Measurements from ENCODE around the gene AMMECR1. TPM values are rescaled to one million over a fixed set of nuclear protein-coding genes. Genes with fewer than 3 reads are reported as not detected.

Gene AMMECR1
- total and polyA plus RNA-seq, 2 of the 13 experiments (the other 11 are each of a cell fraction or from before 2014, with no cell fraction given): 3.1 to 7.5 TPM

DNA sequence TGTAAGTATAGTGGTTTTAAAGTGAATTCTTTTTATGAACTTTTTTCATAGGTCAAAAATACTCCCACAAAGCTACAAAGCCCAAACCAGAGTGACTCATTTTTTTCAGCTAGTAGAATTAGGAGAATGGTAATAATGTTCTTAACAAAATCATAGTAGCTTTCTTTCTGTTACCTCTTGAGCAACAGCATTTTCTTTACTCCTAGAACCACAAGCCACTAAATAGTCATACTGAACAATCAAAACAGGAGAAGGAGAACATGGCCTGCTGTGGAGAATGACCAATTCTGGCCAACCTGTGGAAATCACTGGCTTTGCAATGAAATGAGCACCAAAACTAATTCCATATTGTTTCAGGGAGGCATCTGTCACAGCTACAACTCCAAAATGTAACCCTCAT is 112.9 kb downstream of the AMMECR1 start:
- TF ChIP-seq TCF7L2 (IDR thresholded peaks at IDR 0.05; ENCODE audit: low read depth, low read length): no peak
- no peak for TF ChIP-seq PAF1 (CRISPR knock-in tag; IDR thresholded peaks at IDR 0.05)
- no peak for TF ChIP-seq KAT7 (CRISPR knock-in tag; IDR thresholded peaks at IDR 0.05; ENCODE audit: borderline replicate concordance)
- no peak for TF ChIP-seq IRX3 (CRISPR knock-in tag; IDR thresholded peaks at IDR 0.05; ENCODE audit: borderline replicate concordance, low read depth)
- TF ChIP-seq ZNF350 (CRISPR knock-in tag; IDR thresholded peaks at IDR 0.05; ENCODE audit: borderline replicate concordance, low read depth): no peak
- no peak for TF ChIP-seq U2AF1 (optimal IDR thresholded peaks at IDR 0.05; ENCODE audit: low read depth, low read length)
- TF ChIP-seq TAF15 (IDR thresholded peaks at IDR 0.05; ENCODE audit: low read depth, low read length, poor library complexity, severe bottlenecking): no peak
- TF ChIP-seq HBP1 (CRISPR knock-in tag; IDR thresholded peaks at IDR 0.05; ENCODE audit: low read depth): no peak
- no peak for TF ChIP-seq MEIS2 (CRISPR knock-in tag; IDR thresholded peaks at IDR 0.05)
- TF ChIP-seq AHR (CRISPR knock-in tag; IDR thresholded peaks at IDR 0.05): no peak
- FAIRE-seq (no peak), ATAC-seq (no peak), DNase-seq (ENCODE audit: low spot score) (no peak)
- intact Hi-C loops (cut with micrococcal nuclease; ENCODE audit: unreplicated experiment) (no loop called here), in situ Hi-C loops (cut with HindIII; ENCODE audit: extremely low pct_ligation_motif_present, low pct_unique_long_range_greater_than_20kb) (no loop called here)
- no peaks in the 10 kb centered on the region for H4K20me1 ChIP-seq (ENCODE audit: insufficient read depth, low read length)
- CTCF ChIA-PET (ENCODE audit: low intra/inter-chr PET ratio, low total read pairs): no interaction called here
- H3K4me2 ChIP-seq (ENCODE audit: low read depth, low read length): no peak overlapping the region
- H3K36me3 ChIP-seq (replicated peaks in 1 of 2; ENCODE audit: control insufficient read depth in 1 of 2, insufficient read depth in 2 of 2, low read length in 2 of 2): no peaks in the 10 kb centered on the region
- H3K4me3 ChIP-seq (replicated peaks in 1 of 3; ENCODE audit: insufficient read depth in 1 of 3, low read depth in 2 of 3, low read length in 3 of 3): no peak overlapping the region
- POLR2A ChIA-PET: no interaction called here
- no peak overlapping the region for H3K9ac ChIP-seq (ENCODE audit: insufficient read depth, low read depth, low read length)
- no peak overlapping the region for H3K27ac ChIP-seq (ENCODE audit: extremely low read length, insufficient read depth, low read length)
- no peaks in the 10 kb centered on the region for H3K9me3 ChIP-seq (ENCODE audit: low read length)
- no peaks in the 10 kb centered on the region for H3K4me1 ChIP-seq (ENCODE audit: insufficient read depth, low read length)
- no peaks in the 10 kb centered on the region for H3K79me2 ChIP-seq (ENCODE audit: insufficient read depth, low read length)
- no peak overlapping the region for H2AFZ ChIP-seq (ENCODE audit: low read length)
- BruUV-seq (replicated peaks): no TSS peak
- H3K27me3 ChIP-seq (ENCODE audit: control insufficient read depth in 1 of 2, insufficient read depth in 2 of 2, low read length in 2 of 2): no peaks in the 10 kb centered on the region

Measured in HepG2 (cell line).